CD14-positive monocyte (primary cell): ENCODE results near the gene TBC1D22A. TPM values are rescaled to one million over a fixed set of nuclear protein-coding genes. Genes with fewer than 3 reads are reported as not detected.

Source experiments
- DNase-seq, 3 donors: peaks; one replicate each; pipeline ENCODE4 v3.0.0-alpha.2; 2011 to 2022
- H2AFZ ChIP-seq: 2 replicates; pipeline ENCODE4 v1.6.0; 2012; ENCODE audit warnings: mild to moderate bottlenecking, low read depth, low read length, inconsistent platforms; ENCODE audit not compliant: insufficient read depth, poor library complexity, severe bottlenecking
- H3K27ac ChIP-seq, 2 donors: 1 replicate in 1 of 2; 2 replicates in 1 of 2; pipeline ENCODE4 v1.5.1; 2012 to 2013; ENCODE audit warnings: low read length in 2 of 2, control low read depth in 1 of 2, inconsistent platforms in 1 of 2, low read depth in 1 of 2, mild to moderate bottlenecking in 1 of 2
- H3K27me3 ChIP-seq, 2 donors: one replicate each; pipeline versions ENCODE4 v1.6.0 to v1.6.1; 2011 to 2013; ENCODE audit warnings: low read length in 2 of 2; ENCODE audit not compliant: control insufficient read depth in 2 of 2, insufficient read depth in 2 of 2
- H3K36me3 ChIP-seq, 2 donors: replicated peaks in 1 of 2; 1 replicate in 1 of 2; 2 replicates in 1 of 2; pipeline versions ENCODE4 v1.5.1 to v1.6.1; 2012 to 2013; ENCODE audit warnings: low read length in 2 of 2, control low read depth in 1 of 2, inconsistent platforms in 1 of 2, mild to moderate bottlenecking in 1 of 2; ENCODE audit not compliant: insufficient read depth in 2 of 2, control insufficient read depth in 1 of 2
- H3K4me1 ChIP-seq, 2 donors: 1 replicate in 1 of 2; 2 replicates in 1 of 2; pipeline versions ENCODE4 v1.5.1 to v1.6.1; 2012 to 2013; ENCODE audit warnings: low read length in 2 of 2, control low read depth in 1 of 2, inconsistent platforms in 1 of 2, mild to moderate bottlenecking in 1 of 2, moderate library complexity in 1 of 2; ENCODE audit not compliant: insufficient read depth in 2 of 2, control insufficient read depth in 1 of 2
- H3K4me2 ChIP-seq: replicated peaks from 2 replicates; pipeline ENCODE3; 2012; ENCODE audit warnings: low read length, moderate library complexity, mild to moderate bottlenecking; ENCODE audit not compliant: poor library complexity, severe bottlenecking; ENCODE audit errors: extremely low read depth
- H3K4me3 ChIP-seq, 3 experiments: fragments of 200-600 bp in 1 of 3; sonication (generic) in 1 of 3; replicated peaks in 1 of 3; 1 replicate in 2 of 3; 2 replicates in 1 of 3; pipeline ENCODE4 v1.5.1; 2011 to 2013; ENCODE audit warnings: low read length in 3 of 3, mild to moderate bottlenecking in 3 of 3, control low read depth in 2 of 3, low read depth in 2 of 3, inconsistent platforms in 1 of 3, moderate library complexity in 1 of 3
- H3K79me2 ChIP-seq: 2 replicates; pipeline ENCODE4 v1.6.0; 2012; ENCODE audit warnings: mild to moderate bottlenecking, control low read depth, inconsistent platforms, low read length, moderate library complexity; ENCODE audit not compliant: insufficient read depth
- H3K9ac ChIP-seq: 2 replicates; pipeline ENCODE4 v1.6.0; 2017; ENCODE audit warnings: low read length, mild to moderate bottlenecking; ENCODE audit not compliant: insufficient read depth, poor library complexity, severe bottlenecking
- H3K9me3 ChIP-seq, 2 donors: replicated peaks in 1 of 2; 1 replicate in 1 of 2; 2 replicates in 1 of 2; pipeline versions ENCODE4 v1.5.1 to v1.6.1; 2012 to 2013; ENCODE audit warnings: low read length in 2 of 2, control low read depth in 1 of 2; ENCODE audit not compliant: control insufficient read depth in 1 of 2, insufficient read depth in 1 of 2
- H4K20me1 ChIP-seq: 2 replicates; pipeline ENCODE4 v1.6.0; 2012; ENCODE audit warnings: mild to moderate bottlenecking, low read length, control low read depth, moderate library complexity; ENCODE audit not compliant: insufficient read depth
- H3K27ac Mint-ChIP-seq, 7 donors: one replicate each; pipeline ENCODE4 v1.8.0; 2020; ENCODE audit warnings: mild to moderate bottlenecking in 7 of 7, mixed read lengths in 7 of 7, moderate library complexity in 6 of 7, inconsistent platforms in 2 of 7
- H3K27me3 Mint-ChIP-seq, 3 donors: one replicate each; pipeline ENCODE4 v1.8.0; 2021 to 2022; ENCODE audit warnings: low read depth in 3 of 3, mild to moderate bottlenecking in 3 of 3, mixed read lengths in 3 of 3, moderate library complexity in 3 of 3, inconsistent platforms in 1 of 3
- H3K36me3 Mint-ChIP-seq, 2 donors: one replicate each; pipeline ENCODE4 v1.8.0; 2020; ENCODE audit warnings: mixed read lengths in 2 of 2, inconsistent platforms in 1 of 2, mild to moderate bottlenecking in 1 of 2
- H3K4me1 Mint-ChIP-seq: one replicate; pipeline ENCODE4 v1.8.0; 2020; ENCODE audit warnings: mild to moderate bottlenecking, mixed read lengths
- H3K4me3 Mint-ChIP-seq, 2 donors: one replicate each; pipeline ENCODE4 v1.8.0; 2020; ENCODE audit warnings: mild to moderate bottlenecking in 2 of 2, mixed read lengths in 2 of 2, moderate library complexity in 1 of 2
- H3K9me3 Mint-ChIP-seq, 7 donors: one replicate each; pipeline ENCODE4 v1.8.0; 2020 to 2022; ENCODE audit warnings: mixed read lengths in 7 of 7, mild to moderate bottlenecking in 6 of 7, moderate library complexity in 6 of 7, inconsistent platforms in 2 of 7
- WGBS: methylation state at CpG from one replicate; pipeline ENCODE4 v1.1.5; 2013; ENCODE audit warnings: missing lambda C conversion rate; ENCODE audit not compliant: insufficient coverage; 5-methylcytosine and 5-hydroxymethylcytosine counted together
- intact Hi-C, 2 donors: fragments of 100-400 bp; cut with micrococcal nuclease; formaldehyde crosslinking; loops; one replicate each; pipeline versions ENCODE4 v1.15.0 to v1.15.1; 2023
- polyA plus RNA-seq, 3 donors: library from polyadenylated mRNA; depleted of rRNA in 1 of 3; unstranded in 2 of 3; stranded (reverse) in 1 of 3; fragments of 300-500 nt in 2 of 3; fragments of >200 nt in 1 of 3; fragmentation: Illumina TruSeq in 2 of 3; gene quantifications; 1 replicate in 2 of 3; 2 replicates in 1 of 3; pipeline ENCODE4 v1.2.3, GENCODE V29; 2012 to 2021
- TF ChIP-seq, protein P1 (sequence below): fragments of 200-600 bp; IDR thresholded peaks from one replicate; pipeline ENCODE4 v1.8.0; 2022; ENCODE audit warnings: antibody characterized with exemption, mild to moderate bottlenecking

The TBC1D22A gene
- polyA plus RNA-seq, 3 donors = 25.9 to 36.2 (median 29.5) TPM

- Mint-ChIP-seq H3K27me3 (peaks cover 0 to 1% (median 0%) of the 10 kb centered on the region in 3 donors), H3K27ac (peak overlapping the region in 5 of 7 donors; percentile 2 to 76 (median 65)), H3K36me3 (peaks cover 84 to 96% of the 10 kb centered on the region in 2 donors), H3K9me3 (peaks cover 0 to 5% (median 0%) of the 10 kb centered on the region in 7 donors), H3K4me1 (peaks cover 6% of the 10 kb centered on the region), H3K4me3 (no peak overlapping the region)
- no peaks in the 10 kb centered on the region for H3K9me3 ChIP-seq
- no peak overlapping the region for H3K9ac ChIP-seq
- H3K27ac ChIP-seq = peak overlapping the region in 1 of 2 donors; percentile 30
- H2AFZ ChIP-seq = no peak overlapping the region
- intact Hi-C loops = no loop called here
- H3K27me3 ChIP-seq = no peaks in the 10 kb centered on the region
- H3K4me2 ChIP-seq = no peak overlapping the region
- peaks cover 8% of the 10 kb centered on the region for H3K79me2 ChIP-seq
- TF ChIP-seq, protein P1, sequence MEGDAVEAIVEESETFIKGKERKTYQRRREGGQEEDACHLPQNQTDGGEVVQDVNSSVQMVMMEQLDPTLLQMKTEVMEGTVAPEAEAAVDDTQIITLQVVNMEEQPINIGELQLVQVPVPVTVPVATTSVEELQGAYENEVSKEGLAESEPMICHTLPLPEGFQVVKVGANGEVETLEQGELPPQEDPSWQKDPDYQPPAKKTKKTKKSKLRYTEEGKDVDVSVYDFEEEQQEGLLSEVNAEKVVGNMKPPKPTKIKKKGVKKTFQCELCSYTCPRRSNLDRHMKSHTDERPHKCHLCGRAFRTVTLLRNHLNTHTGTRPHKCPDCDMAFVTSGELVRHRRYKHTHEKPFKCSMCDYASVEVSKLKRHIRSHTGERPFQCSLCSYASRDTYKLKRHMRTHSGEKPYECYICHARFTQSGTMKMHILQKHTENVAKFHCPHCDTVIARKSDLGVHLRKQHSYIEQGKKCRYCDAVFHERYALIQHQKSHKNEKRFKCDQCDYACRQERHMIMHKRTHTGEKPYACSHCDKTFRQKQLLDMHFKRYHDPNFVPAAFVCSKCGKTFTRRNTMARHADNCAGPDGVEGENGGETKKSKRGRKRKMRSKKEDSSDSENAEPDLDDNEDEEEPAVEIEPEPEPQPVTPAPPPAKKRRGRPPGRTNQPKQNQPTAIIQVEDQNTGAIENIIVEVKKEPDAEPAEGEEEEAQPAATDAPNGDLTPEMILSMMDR = no peak
- 92% methylated on average over 14 of the region's 17 CpGs for WGBS
- peaks cover 95 to 96% of the 10 kb centered on the region in 2 donors for H3K36me3 ChIP-seq
- no peaks in the 10 kb centered on the region for H3K4me1 ChIP-seq
- DNase-seq = no peak
- H3K4me3 ChIP-seq = no peak overlapping the region
- H4K20me1 ChIP-seq = peaks cover 97% of the 10 kb centered on the region
Observed at GRCh38 chr22:46797355-46797754, 34.9 kb downstream of the TBC1D22A start.

- Histone ChIP-seq H3K79me2 (peaks cover 1% of the 10 kb centered on the region), H3K27ac (peak overlapping the region in 1 of 2 donors; percentile 40), H3K9ac (no peak overlapping the region), H3K4me3 (no peak overlapping the region), H4K20me1 (peaks cover 97% of the 10 kb centered on the region), H3K36me3 (peaks cover 92% of the 10 kb centered on the region in 2 donors), H2AFZ (no peak overlapping the region), H3K27me3 (no peaks in the 10 kb centered on the region), H3K4me2 (no peak overlapping the region), H3K9me3 (no peaks in the 10 kb centered on the region), H3K4me1 (no peaks in the 10 kb centered on the region)
- peak overlapping the region in 4 of 7 donors; percentile 59 to 91 (median 70) for H3K27ac Mint-ChIP-seq
- TF ChIP-seq, protein P1 = no peak
- H3K4me1 Mint-ChIP-seq = peaks cover 11% of the 10 kb centered on the region
- intact Hi-C loops = no loop called here
- peaks cover 81 to 91% of the 10 kb centered on the region in 2 donors for H3K36me3 Mint-ChIP-seq
- H3K4me3 Mint-ChIP-seq = no peak overlapping the region
- H3K27me3 Mint-ChIP-seq = peaks cover 0 to 1% (median 0%) of the 10 kb centered on the region in 3 donors
- H3K9me3 Mint-ChIP-seq = peaks cover 0 to 5% (median 0%) of the 10 kb centered on the region in 7 donors
- WGBS = 95% methylated on average over 5 of the region's 5 CpGs
- DNase-seq = no peak
Observed at GRCh38 chr22:46798041-46798365, 35.6 kb downstream of the TBC1D22A start.
